ENCODE data around the gene FGF14. TPM values are rescaled to one million over a fixed set of nuclear protein-coding genes. Genes with fewer than 3 reads are reported as not detected.

Gene FGF14
- total and polyA plus RNA-seq, 2 of the 4 experiments (the other 2 are of a cell fraction), result under 0.01 TPM; not detected in 1

- TF ChIP-seq RCOR1 (IDR thresholded peaks at IDR 0.05; ENCODE audit: insufficient replicate concordance, low read length) (no peak), MAZ (IDR thresholded peaks at IDR 0.05; ENCODE audit: borderline replicate concordance, low read depth, low read length) (no peak), CHD1 (IDR thresholded peaks at IDR 0.05; ENCODE audit: low read depth, low read length) (no peak), ELK1 (IDR thresholded peaks at IDR 0.05; ENCODE audit: borderline replicate concordance, low read depth, low read length) (no peak), FOS (IDR thresholded peaks at IDR 0.05; ENCODE audit: low read depth, low read length) (no peak), MAFK (IDR thresholded peaks at IDR 0.05; ENCODE audit: low read depth, low read length) (no peak), SMC3 (IDR thresholded peaks at IDR 0.05; ENCODE audit: low read depth, low read length) (no peak), CEBPB (IDR thresholded peaks at IDR 0.05; ENCODE audit: low read depth, low read length) (no peak), MXI1 (IDR thresholded peaks at IDR 0.05; ENCODE audit: borderline replicate concordance, low read depth, low read length) (no peak), BHLHE40 (IDR thresholded peaks at IDR 0.05; ENCODE audit: low read depth, low read length) (no peak)
- TF ChIP-seq, protein P1, sequence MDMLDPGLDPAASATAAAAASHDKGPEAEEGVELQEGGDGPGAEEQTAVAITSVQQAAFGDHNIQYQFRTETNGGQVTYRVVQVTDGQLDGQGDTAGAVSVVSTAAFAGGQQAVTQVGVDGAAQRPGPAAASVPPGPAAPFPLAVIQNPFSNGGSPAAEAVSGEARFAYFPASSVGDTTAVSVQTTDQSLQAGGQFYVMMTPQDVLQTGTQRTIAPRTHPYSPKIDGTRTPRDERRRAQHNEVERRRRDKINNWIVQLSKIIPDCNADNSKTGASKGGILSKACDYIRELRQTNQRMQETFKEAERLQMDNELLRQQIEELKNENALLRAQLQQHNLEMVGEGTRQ (IDR thresholded peaks at IDR 0.05; ENCODE audit: low read depth, low read length), result no peak
- H3K9me3 ChIP-seq (ENCODE audit: control insufficient read depth, insufficient read depth, low read length), result no peaks in the 10 kb centered on the region
- POLR2A ChIA-PET (ENCODE audit: unreplicated experiment), result no interaction called here
- H3K27ac ChIP-seq (ENCODE audit: insufficient read depth, low read length), result no peak overlapping the region
- H4K91ac ChIP-seq (ENCODE audit: insufficient read depth, low read depth, low read length), result no peak overlapping the region
- H3K27me3 ChIP-seq (ENCODE audit: control insufficient read depth, insufficient read depth, low read length), result no peaks in the 10 kb centered on the region
- dilution Hi-C loops (cut with HindIII; ENCODE audit: low sequenced_read_pairs, unreplicated experiment), result no loop called here
- intact Hi-C loops (cut with micrococcal nuclease), result no loop called here
- no peak overlapping the region for H3K4me2 ChIP-seq (ENCODE audit: low read depth, low read length)
- H4K20me1 ChIP-seq (ENCODE audit: insufficient read depth, low read length), result no peaks in the 10 kb centered on the region
- H2BK15ac ChIP-seq (ENCODE audit: low read depth, low read length), result no peak overlapping the region
- H3K56ac ChIP-seq (ENCODE audit: extremely low read depth, insufficient read depth, low read length), result no peak overlapping the region
- no peak overlapping the region for H4K5ac ChIP-seq (ENCODE audit: low read depth, low read length)
- WGBS, 2 experiments (ENCODE audit: extremely low coverage in 2 of 2, insufficient read length in 1 of 2), result 43% methylated on average over 1 of the region's 1 CpG; no CpG with 5 or more reads in 1 of the 2 experiments
- CTCF ChIA-PET, result no interaction called here
- no peaks in the 10 kb centered on the region for H3K36me3 ChIP-seq (ENCODE audit: control insufficient read depth, insufficient read depth, low read length)
- H3K18ac ChIP-seq (ENCODE audit: low read depth, low read length), result no peak overlapping the region
- in situ Hi-C loops (cut with MboI; ENCODE audit: low sequenced_read_pairs), result no loop called here
- no peak overlapping the region for H2BK5ac ChIP-seq (ENCODE audit: low read depth, low read length, poor library complexity, severe bottlenecking)
- no peak overlapping the region for H2BK20ac ChIP-seq (ENCODE audit: low read depth, low read length)
- BruUV-seq (replicated peaks), result no TSS peak
- H2AK9ac ChIP-seq (replicated peaks; ENCODE audit: low read depth, low read length, poor library complexity), result no peak overlapping the region
- DNase-seq (no peak), ATAC-seq (ENCODE audit: low read depth) (no peak)
- H3K4me1 ChIP-seq (ENCODE audit: control insufficient read depth, insufficient read depth, low read length), result no peaks in the 10 kb centered on the region
- no peak overlapping the region for H3K4me3 ChIP-seq (ENCODE audit: insufficient read depth, low read depth, low read length)
- no peak overlapping the region for H3K9ac ChIP-seq (ENCODE audit: low read depth, low read length)
- H2AFZ ChIP-seq (replicated peaks; ENCODE audit: low read length, poor library complexity), result no peak overlapping the region
- H3K4ac ChIP-seq (ENCODE audit: low read depth, low read length), result no peak overlapping the region
- no peaks in the 10 kb centered on the region for H3K79me1 ChIP-seq (ENCODE audit: low read depth in 1 of 2, low read length in 2 of 2)
- H3K23ac ChIP-seq (ENCODE audit: low read depth, low read length), result no peak overlapping the region
- H2AK5ac ChIP-seq (ENCODE audit: low read depth, low read length), result no peak overlapping the region
- H3K14ac ChIP-seq (replicated peaks; ENCODE audit: low read depth, low read length), result no peak overlapping the region
- no peak overlapping the region for H2BK120ac ChIP-seq (ENCODE audit: low read depth, low read length)
- H3K9me1 ChIP-seq (ENCODE audit: insufficient read depth, low read length), result no peaks in the 10 kb centered on the region
- H4K8ac ChIP-seq (ENCODE audit: low read depth in 2 of 2, low read length in 2 of 2), result no peak overlapping the region
Observed at GRCh38 chr13:101798437-101798836, 603.4 kb downstream of the FGF14 start.

Measured in IMR-90 (cell line).